Ascending aorta (tissue), 2 donors: ENCODE results near the gene COX5A. TPM values are rescaled to one million over a fixed set of nuclear protein-coding genes. Genes with fewer than 3 reads are reported as not detected.
"Not testable (repeated sequence)": the region's sequence is repeated elsewhere in the genome, so short reads cannot be mapped to it uniquely, and the experiment has no call there.

Experiments
- DNase-seq, 2 donors: peaks; one replicate each; pipeline ENCODE4 v3.0.0-alpha.2; 2019; ENCODE audit warnings: low spot score in 2 of 2
- H3K27ac ChIP-seq, 2 donors: fragments of 200-600 bp; sonication (generic); one replicate each; pipeline ENCODE4 v1.5.1; 2016 to 2017; ENCODE audit warnings: mild to moderate bottlenecking in 1 of 2
- H3K27me3 ChIP-seq: fragments of 200-600 bp; sonication (generic); one replicate; pipeline ENCODE4 v1.5.1; 2017
- H3K36me3 ChIP-seq, 2 donors: fragments of 200-600 bp; sonication (generic); one replicate each; pipeline ENCODE4 v1.5.1; 2016
- H3K4me1 ChIP-seq, 2 donors: fragments of 200-600 bp; sonication (generic); one replicate each; pipeline ENCODE4 v1.5.1; 2016 to 2017; ENCODE audit warnings: mild to moderate bottlenecking in 1 of 2
- H3K4me3 ChIP-seq, 2 donors: fragments of 200-600 bp; sonication (generic); one replicate each; pipeline ENCODE4 v1.5.1; 2016 to 2017; ENCODE audit warnings: mild to moderate bottlenecking in 1 of 2
- H3K9me3 ChIP-seq, 2 donors: fragments of 200-600 bp; sonication (generic); one replicate each; pipeline ENCODE4 v1.5.1; 2016
- CTCF ChIP-seq, 3 experiments: fragments of 200-600 bp in 2 of 3; fragments of 450-650 bp in 1 of 3; sonication (generic) in 2 of 3; IDR thresholded peaks; one replicate each; pipeline ENCODE4 v1.5.1; 2016 to 2019; ENCODE audit warnings: antibody characterized with exemption in 3 of 3, mild to moderate bottlenecking in 1 of 3, moderate library complexity in 1 of 3
- intact Hi-C: fragments of 100-400 bp; cut with DNase I; formaldehyde crosslinking; loops from one replicate; pipeline ENCODE4 v1.15.1; 2023
- total RNA-seq: library from RNA; depleted of rRNA; stranded (reverse); fragments of >200 nt; gene quantifications from one replicate; pipeline ENCODE4 v1.1.0, GENCODE V29; 2016

Gene COX5A
- total RNA-seq, 1 donor from 2014 or later = 83.5 TPM

DNA sequence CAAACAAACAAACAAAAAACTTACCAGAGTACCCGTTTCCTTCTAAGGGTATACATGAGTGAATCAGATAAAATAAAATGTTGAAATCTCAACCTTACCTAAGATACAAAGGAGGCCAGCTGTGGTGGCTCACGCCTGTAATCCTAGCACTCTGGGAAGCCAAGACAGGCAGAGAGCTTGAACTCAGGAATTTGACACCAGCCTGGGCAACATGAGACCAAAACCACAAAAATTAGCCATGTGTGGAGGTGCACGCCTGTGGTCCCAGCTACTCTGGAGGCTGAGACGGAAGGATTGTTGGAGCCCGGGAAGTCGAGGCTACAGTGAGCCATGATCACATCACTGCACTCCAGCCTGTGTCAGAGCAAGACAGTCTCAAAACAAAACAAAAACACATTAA lies 20.2 kb downstream of the COX5A start:
- Histone ChIP-seq H3K9me3 (no peaks in the 10 kb centered on the region), H3K27ac (no peak overlapping the region), H3K27me3 (no peaks in the 10 kb centered on the region), H3K4me3 (no peak overlapping the region), H3K4me1 (no peaks in the 10 kb centered on the region), H3K36me3 (peaks cover 59 to 81% of the 10 kb centered on the region in 2 donors)
- TF ChIP-seq CTCF (IDR thresholded peaks at IDR 0.05) = no peak
- intact Hi-C loops = no loop called here
- DNase-seq = no peak

DNA sequence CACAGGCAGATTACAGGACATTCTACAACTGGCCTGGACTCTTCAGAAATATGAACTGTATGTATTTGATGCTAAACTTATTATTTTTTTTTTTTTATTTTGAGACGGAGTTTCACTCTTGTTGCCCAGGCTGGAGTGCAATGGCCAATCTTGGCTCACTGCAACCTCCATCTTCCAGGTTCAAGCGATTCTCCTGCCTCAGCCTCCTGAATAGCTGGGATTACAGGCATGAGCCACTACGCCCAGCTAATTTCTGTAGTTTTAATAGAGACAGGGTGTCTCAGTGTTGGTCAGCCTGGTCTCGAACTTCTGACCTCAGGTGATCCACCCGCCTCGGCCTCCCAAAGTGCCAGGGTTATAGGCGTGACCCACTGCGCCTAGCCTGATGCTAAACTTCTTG lies 24.1 kb downstream of the COX5A start:
- H3K4me1 ChIP-seq, H3K27me3 ChIP-seq, H3K27ac ChIP-seq, intact Hi-C loops, H3K4me3 ChIP-seq, H3K9me3 ChIP-seq, DNase-seq: not testable (repeated sequence)
- H3K36me3 ChIP-seq = peaks cover 29 to 48% of the 10 kb centered on the region in 2 donors

GRCh38 chr15:74913041-74913440 lies 24.8 kb downstream of the COX5A start:
- H3K27ac ChIP-seq = no peak overlapping the region
- no peak for DNase-seq

GRCh38 chr15:74908635-74909034 lies 29.2 kb downstream of the COX5A start:
- H3K27me3 ChIP-seq = no peaks in the 10 kb centered on the region
- H3K27ac ChIP-seq = no peak overlapping the region
- H3K4me1 ChIP-seq = peaks cover 8 to 18% of the 10 kb centered on the region in 2 donors
- TF ChIP-seq CTCF (IDR thresholded peaks at IDR 0.05) = no peak
- intact Hi-C loops = no loop called here
- no peaks in the 10 kb centered on the region for H3K9me3 ChIP-seq
- peaks cover 5 to 17% of the 10 kb centered on the region in 2 donors for H3K36me3 ChIP-seq
- no peak for DNase-seq
- H3K4me3 ChIP-seq = no peak overlapping the region

More at GRCh38 chr15:74913041-74913440, 24.8 kb downstream of the COX5A start:
- Histone ChIP-seq H3K9me3 (no peaks in the 10 kb centered on the region), H3K4me1 (no peaks in the 10 kb centered on the region), H3K36me3 (peaks cover 22 to 41% of the 10 kb centered on the region in 2 donors), H3K27me3 (no peaks in the 10 kb centered on the region), H3K4me3 (no peak overlapping the region)
- intact Hi-C loops = no loop called here
- TF ChIP-seq CTCF (IDR thresholded peaks at IDR 0.05) = no peak

DNA sequence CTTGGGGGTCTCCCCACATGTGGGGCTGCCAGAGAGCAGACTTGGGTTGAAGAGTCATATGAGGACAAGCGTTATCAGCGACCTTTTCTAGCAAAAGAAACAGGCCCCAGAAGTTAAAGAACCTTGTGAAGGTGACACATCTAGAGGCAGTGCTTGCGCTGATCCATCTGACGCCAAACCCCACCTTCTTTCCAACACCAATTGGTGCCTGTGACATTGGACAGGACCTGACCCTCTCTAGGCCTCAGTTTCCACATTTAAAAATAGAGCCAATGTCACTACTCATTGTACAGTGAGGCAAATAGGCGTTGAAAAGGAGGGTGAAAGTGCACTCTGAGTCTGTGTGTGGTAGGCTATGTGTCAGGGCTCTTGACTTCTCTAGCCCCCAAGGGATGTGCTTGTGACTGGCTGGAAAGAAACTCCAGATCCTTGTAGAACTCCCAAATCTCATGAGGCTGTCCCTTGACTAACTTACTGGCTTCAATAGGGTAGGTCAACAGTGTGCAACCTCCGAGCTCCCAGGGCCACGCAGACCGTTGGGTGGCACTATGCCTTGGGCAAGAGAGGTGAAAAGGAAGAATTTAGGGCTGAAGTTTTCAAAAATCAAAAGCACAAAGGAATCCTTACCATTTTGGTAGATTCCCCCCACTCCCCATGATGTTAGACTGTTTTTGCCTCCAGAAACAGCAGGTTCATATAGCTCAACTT lies 30.6 kb downstream of the COX5A start:
- intact Hi-C loops = loop anchor here (2.0 kb wide), 1 partner anchor 35 kb away; the partner anchor contains the start of gene SCAMP2

More for the DNA sequence above, 30.6 kb downstream of the COX5A start:
- Histone ChIP-seq H3K27me3 (no peaks in the 10 kb centered on the region), H3K4me1 (peaks cover 8 to 18% of the 10 kb centered on the region in 2 donors), H3K36me3 (peaks cover 11 to 29% of the 10 kb centered on the region in 2 donors), H3K9me3 (no peaks in the 10 kb centered on the region), H3K27ac (peak overlapping the region; percentile 95 to 97), H3K4me3 (peak overlapping the region; percentile 86 to 98)
- DNase-seq = no peak
- TF ChIP-seq CTCF (IDR thresholded peaks at IDR 0.05) = no peak
